Fibroblast of peridontal ligament (primary cell): ENCODE measurements around the gene CLIC5.

Source experiments
- DNase-seq: peaks from one replicate; pipeline ENCODE4 v3.0.0-alpha.2; 2010; ENCODE audit errors: extremely low read depth

The CLIC5 gene

GRCh38 chr6:46035242-46035641 lies 19.6 kb upstream of the CLIC5 start:
- DNase-seq: no peak

GRCh38 chr6:46032110-46032998 lies 16.7 kb upstream of the CLIC5 start:
- DNase-seq: no peak

GRCh38 chr6:46029602-46030001 lies 13.9 kb upstream of the CLIC5 start:
- no peak for DNase-seq

- no peak for DNase-seq
Observed at GRCh38 chr6:46026307-46026706, 10.6 kb upstream of the CLIC5 start.

- no peak for DNase-seq
Observed at GRCh38 chr6:46025573-46025972, 9.9 kb upstream of the CLIC5 start.

- DNase-seq: no peak
Observed at GRCh38 chr6:46024124-46024769, 8.6 kb upstream of the CLIC5 start.

- no peak for DNase-seq
Observed at GRCh38 chr6:46023216-46023915, 7.7 kb upstream of the CLIC5 start.

GRCh38 chr6:46022106-46022948 lies 6.7 kb upstream of the CLIC5 start:
- DNase-seq: no peak

GRCh38 chr6:46017726-46018125 lies 2.1 kb upstream of the CLIC5 start:
- no peak for DNase-seq

- no peak for DNase-seq
Observed at GRCh38 chr6:46016063-46016608, 476 bp upstream of the CLIC5 start.

- DNase-seq: no peak
Observed at GRCh38 chr6:46014511-46015118, 1.0 kb downstream of the CLIC5 start.

- no peak for DNase-seq
Observed at GRCh38 chr6:46014046-46014445, 1.6 kb downstream of the CLIC5 start.

GRCh38 chr6:46013639-46014038 lies 2.0 kb downstream of the CLIC5 start:
- no peak for DNase-seq

GRCh38 chr6:46012834-46013233 lies 2.8 kb downstream of the CLIC5 start:
- DNase-seq: no peak

GRCh38 chr6:46011188-46012085 lies 4.2 kb downstream of the CLIC5 start:
- DNase-seq: no peak

GRCh38 chr6:46010771-46011170 lies 4.9 kb downstream of the CLIC5 start:
- no peak for DNase-seq

GRCh38 chr6:46010270-46010669 lies 5.4 kb downstream of the CLIC5 start:
- no peak for DNase-seq

GRCh38 chr6:46002264-46002663 lies 13.4 kb downstream of the CLIC5 start:
- DNase-seq: no peak

- DNase-seq: no peak
Observed at GRCh38 chr6:46000905-46001304, 14.8 kb downstream of the CLIC5 start.

- DNase-seq: no peak
Observed at GRCh38 chr6:45998524-45998923, 17.1 kb downstream of the CLIC5 start.
